B cell (primary cell): ENCODE results near the gene GAREM1. TPM values are rescaled to one million over a fixed set of nuclear protein-coding genes. Genes with fewer than 3 reads are reported as not detected.

ENCODE experiments used
- ATAC-seq: fragments of 200-7000 bp; cut with Tn5 transposase; one replicate; pipeline ENCODE4 v1.10.0; 2021; ENCODE audit warnings: low read depth, mild to moderate bottlenecking, moderate number of reproducible peaks, moderate library complexity
- CTCF ChIA-PET: fragments of 350-600 bp; sonication (Branson Sonifier 250); formaldehyde crosslinking; loops from one replicate; lab custom pipeline; 2021; ENCODE audit warnings: antibody characterized with exemption, inconsistent platforms; lab: Charles Lee
- POLR2A ChIA-PET: fragments of 350-600 bp; sonication (Branson Sonifier 250); formaldehyde crosslinking; loops from one replicate; lab custom pipeline; 2021; ENCODE audit warnings: antibody characterized with exemption; lab: Charles Lee
- DNase-seq: peaks from one replicate; pipeline ENCODE4 v3.0.0; 2013
- H2AFZ ChIP-seq: 2 replicates; pipeline ENCODE4 v1.6.1; 2012; ENCODE audit warnings: mild to moderate bottlenecking, low read depth, low read length; ENCODE audit not compliant: insufficient read depth, poor library complexity, severe bottlenecking
- H3K27ac ChIP-seq, 2 donors: 1 replicate in 1 of 2; 2 replicates in 1 of 2; pipeline ENCODE4 v1.5.1; 2012 to 2013; ENCODE audit warnings: low read length in 2 of 2, mild to moderate bottlenecking in 2 of 2, moderate library complexity in 1 of 2
- H3K27me3 ChIP-seq, 4 experiments: fragments of 200-600 bp in 1 of 4; sonication (generic) in 1 of 4; replicated peaks in 1 of 4; 1 replicate in 2 of 4; 2 replicates in 2 of 4; pipeline versions ENCODE4 v1.6.1 to v1.7.0; 2013 to 2016; ENCODE audit warnings: low read length in 3 of 4, mild to moderate bottlenecking in 2 of 4, mixed read lengths in 1 of 4, moderate library complexity in 1 of 4; ENCODE audit not compliant: insufficient read depth in 4 of 4, control insufficient read depth in 3 of 4; ENCODE audit errors: control extremely low read depth in 1 of 4
- H3K36me3 ChIP-seq, 2 experiments: replicated peaks in 1 of 2; 1 replicate in 1 of 2; 2 replicates in 1 of 2; pipeline versions ENCODE4 v1.6.1 to v1.7.1; 2013; ENCODE audit warnings: low read length in 1 of 2; ENCODE audit not compliant: insufficient read depth in 2 of 2, control insufficient read depth in 1 of 2; ENCODE audit errors: control extremely low read depth in 1 of 2, extremely low read depth in 1 of 2
- H3K4me1 ChIP-seq, 2 donors: fragments of 200-600 bp in 1 of 2; sonication (generic) in 1 of 2; 1 replicate in 1 of 2; 2 replicates in 1 of 2; pipeline versions ENCODE4 v1.5.1 to v1.6.1; 2013 to 2017; ENCODE audit warnings: low read length in 2 of 2; ENCODE audit not compliant: control insufficient read depth in 2 of 2, insufficient read depth in 2 of 2
- H3K4me2 ChIP-seq: replicated peaks from 2 replicates; pipeline ENCODE3; 2012; ENCODE audit warnings: mild to moderate bottlenecking, low read depth, low read length; ENCODE audit not compliant: poor library complexity, severe bottlenecking
- H3K4me3 ChIP-seq, 5 experiments: fragments of 200-600 bp in 1 of 5; sonication (generic) in 1 of 5; 1 replicate in 3 of 5; 2 replicates in 2 of 5; pipeline versions ENCODE4 v1.5.1 to v1.7.0; 2011 to 2016; ENCODE audit warnings: low read length in 4 of 5, mild to moderate bottlenecking in 4 of 5, low read depth in 2 of 5, control low read depth in 1 of 5, moderate library complexity in 1 of 5; ENCODE audit not compliant: insufficient read depth in 1 of 5; ENCODE audit errors: control extremely low read depth in 1 of 5, extremely low read depth in 1 of 5
- H3K79me2 ChIP-seq: fragments of 200-600 bp; sonication (generic); one replicate; pipeline ENCODE4 v1.6.0; 2016; ENCODE audit warnings: low read length; ENCODE audit not compliant: control insufficient read depth, insufficient read depth
- H3K9ac ChIP-seq: fragments of 200-600 bp; sonication (generic); 2 replicates; pipeline ENCODE4 v1.6.1; 2017; ENCODE audit warnings: mild to moderate bottlenecking, low read length, moderate library complexity
- H3K9me3 ChIP-seq, 3 donors: one replicate each; pipeline versions ENCODE4 v1.6.1 to v1.7.1; 2013; ENCODE audit warnings: low read length in 2 of 3; ENCODE audit not compliant: control insufficient read depth in 2 of 3, insufficient read depth in 1 of 3; ENCODE audit errors: control extremely low read depth in 1 of 3
- H4K20me1 ChIP-seq: 2 replicates; pipeline ENCODE4 v1.6.0; 2012; ENCODE audit warnings: mild to moderate bottlenecking, low read length; ENCODE audit not compliant: insufficient read depth, control insufficient read depth, poor library complexity, severe bottlenecking
- H3K27ac Mint-ChIP-seq: one replicate; pipeline ENCODE4 v1.8.0; 2021; ENCODE audit warnings: mixed read lengths
- H3K27me3 Mint-ChIP-seq: one replicate; pipeline ENCODE4 v1.8.0; 2021; ENCODE audit warnings: mixed read lengths
- H3K4me1 Mint-ChIP-seq: one replicate; pipeline ENCODE4 v1.8.0; 2021; ENCODE audit warnings: mixed read lengths
- H3K4me3 Mint-ChIP-seq: one replicate; pipeline ENCODE4 v1.8.0; 2021; ENCODE audit warnings: mixed read lengths
- H3K9me3 Mint-ChIP-seq: one replicate; pipeline ENCODE4 v1.8.0; 2022; ENCODE audit warnings: mixed read lengths; ENCODE audit not compliant: insufficient read depth
- EZH2 ChIP-seq: IDR thresholded peaks from 2 replicates; pipeline ENCODE4 v1.6.1; 2012; ENCODE audit warnings: borderline replicate concordance, low read depth, mild to moderate bottlenecking, moderate library complexity, low read length; ENCODE audit not compliant: insufficient read depth, poor library complexity, severe bottlenecking
- WGBS: methylation state at CpG from one replicate; pipeline ENCODE4 v1.1.5; 2013; ENCODE audit warnings: missing lambda C conversion rate; ENCODE audit not compliant: insufficient coverage; 5-methylcytosine and 5-hydroxymethylcytosine counted together
- intact Hi-C: fragments of 100-400 bp; cut with micrococcal nuclease; formaldehyde crosslinking; loops from one replicate; pipeline ENCODE4 v1.10.0; 2022
- polyA plus RNA-seq: library from polyadenylated mRNA; depleted of rRNA; stranded (reverse); fragments of >200 nt; gene quantifications from 2 replicates; pipeline ENCODE4 v1.2.3, GENCODE V29; 2012
- total RNA-seq, 2 donors: library from RNA; stranded (reverse); fragments of 120-200 nt in 1 of 2; gene quantifications; 1 replicate in 1 of 2; 2 replicates in 1 of 2; pipeline versions ENCODE4 v1.2.3 to v1.2.4, GENCODE V29; 2013 to 2022
- TF ChIP-seq, protein P1 (sequence below): fragments of 200-600 bp; IDR thresholded peaks from one replicate; pipeline ENCODE4 v1.8.0; 2022; ENCODE audit warnings: antibody characterized with exemption, mild to moderate bottlenecking

Gene GAREM1
- total and polyA plus RNA-seq, 2 donors (not counting 1 experiment from before 2014, with no cell fraction given): not detected

DNA sequence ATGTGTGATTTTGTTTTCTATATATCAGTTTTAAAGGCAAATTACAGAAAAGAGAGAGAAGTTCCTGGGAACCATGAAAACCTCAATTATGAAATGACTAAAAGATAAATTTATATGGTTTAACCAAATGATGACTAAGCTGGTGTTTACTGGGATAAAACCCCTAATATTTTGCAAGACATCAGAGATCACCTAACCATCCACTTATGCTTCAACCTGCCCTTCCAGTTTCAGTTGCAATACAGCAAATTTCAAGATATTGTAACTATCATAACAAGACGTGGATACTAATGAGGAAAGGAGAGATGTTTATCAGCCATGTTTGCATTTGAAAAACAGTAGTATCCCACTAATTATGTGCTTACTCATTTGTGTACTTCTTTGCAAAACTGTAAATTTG, 108.2 kb downstream of the GAREM1 start:
- no peak overlapping the region for H3K27ac Mint-ChIP-seq
- no peaks in the 10 kb centered on the region for H3K4me1 Mint-ChIP-seq
- Histone ChIP-seq H3K4me2 (no peak overlapping the region), H3K9me3 (no peaks in the 10 kb centered on the region), H2AFZ (no peak overlapping the region), H3K36me3 (no peaks in the 10 kb centered on the region), H4K20me1 (no peaks in the 10 kb centered on the region), H3K79me2 (no peaks in the 10 kb centered on the region), H3K27ac (no peak overlapping the region), H3K4me3 (no peak overlapping the region), H3K27me3 (no peaks in the 10 kb centered on the region), H3K9ac (no peak overlapping the region), H3K4me1 (no peaks in the 10 kb centered on the region)
- H3K27me3 Mint-ChIP-seq: peaks cover 3% of the 10 kb centered on the region
- intact Hi-C loops: no loop called here
- WGBS: no CpG with 5 or more reads among the region's 1 CpG
- DNase-seq: no peak
- ATAC-seq: no peak
- no peaks in the 10 kb centered on the region for H3K9me3 Mint-ChIP-seq
- TF ChIP-seq EZH2: no peak
- TF ChIP-seq, protein P1, sequence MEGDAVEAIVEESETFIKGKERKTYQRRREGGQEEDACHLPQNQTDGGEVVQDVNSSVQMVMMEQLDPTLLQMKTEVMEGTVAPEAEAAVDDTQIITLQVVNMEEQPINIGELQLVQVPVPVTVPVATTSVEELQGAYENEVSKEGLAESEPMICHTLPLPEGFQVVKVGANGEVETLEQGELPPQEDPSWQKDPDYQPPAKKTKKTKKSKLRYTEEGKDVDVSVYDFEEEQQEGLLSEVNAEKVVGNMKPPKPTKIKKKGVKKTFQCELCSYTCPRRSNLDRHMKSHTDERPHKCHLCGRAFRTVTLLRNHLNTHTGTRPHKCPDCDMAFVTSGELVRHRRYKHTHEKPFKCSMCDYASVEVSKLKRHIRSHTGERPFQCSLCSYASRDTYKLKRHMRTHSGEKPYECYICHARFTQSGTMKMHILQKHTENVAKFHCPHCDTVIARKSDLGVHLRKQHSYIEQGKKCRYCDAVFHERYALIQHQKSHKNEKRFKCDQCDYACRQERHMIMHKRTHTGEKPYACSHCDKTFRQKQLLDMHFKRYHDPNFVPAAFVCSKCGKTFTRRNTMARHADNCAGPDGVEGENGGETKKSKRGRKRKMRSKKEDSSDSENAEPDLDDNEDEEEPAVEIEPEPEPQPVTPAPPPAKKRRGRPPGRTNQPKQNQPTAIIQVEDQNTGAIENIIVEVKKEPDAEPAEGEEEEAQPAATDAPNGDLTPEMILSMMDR: no peak
- no peak overlapping the region for H3K4me3 Mint-ChIP-seq
- CTCF ChIA-PET: no interaction called here
- POLR2A ChIA-PET: no interaction called here

DNA sequence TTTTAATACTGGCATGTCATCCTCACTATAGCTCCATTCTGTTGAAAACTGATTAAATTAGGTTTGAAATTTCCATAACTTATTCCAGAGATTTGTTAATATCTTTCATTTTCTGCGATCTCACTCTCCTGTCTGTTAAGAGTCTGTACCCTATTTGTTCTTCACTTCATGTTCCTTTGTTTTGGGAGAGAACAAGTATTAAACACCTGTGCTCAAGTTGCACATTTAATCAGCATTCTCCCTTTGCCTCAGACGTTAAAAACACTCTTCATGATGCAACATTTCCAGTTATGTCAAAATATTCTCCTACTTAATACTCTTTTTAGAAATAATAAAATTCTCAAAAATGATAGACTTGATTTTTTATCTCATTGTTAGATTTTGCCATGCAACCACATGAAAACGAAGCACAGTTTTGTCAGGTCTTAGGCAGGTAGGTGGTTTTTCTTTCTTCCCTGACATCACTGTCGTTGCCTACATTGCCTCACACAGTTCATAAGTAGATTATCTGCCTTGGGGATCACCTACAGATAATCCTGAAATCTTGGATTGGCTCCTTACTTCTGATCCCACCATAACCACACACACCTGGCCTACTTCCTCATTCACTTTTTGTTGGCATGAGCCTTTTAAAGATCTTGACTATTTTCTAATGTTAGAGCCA, 109.9 kb downstream of the GAREM1 start:
- intact Hi-C loops: no loop called here
- ChIA-PET POLR2A (no interaction called here), CTCF (no interaction called here)
- no peak for TF ChIP-seq EZH2
- TF ChIP-seq, protein P1: no peak
- ATAC-seq (no peak), DNase-seq (no peak)
- H3K27ac Mint-ChIP-seq: no peak overlapping the region
- no peaks in the 10 kb centered on the region for H3K9me3 Mint-ChIP-seq
- H3K4me1 Mint-ChIP-seq: no peaks in the 10 kb centered on the region
- no peak overlapping the region for H3K4me2 ChIP-seq
- no peak overlapping the region for H2AFZ ChIP-seq
- no peaks in the 10 kb centered on the region for H3K36me3 ChIP-seq
- peaks cover 3% of the 10 kb centered on the region for H3K27me3 Mint-ChIP-seq
- H3K4me3 ChIP-seq: no peak overlapping the region
- no CpG with 5 or more reads among the region's 4 CpGs for WGBS
- no peaks in the 10 kb centered on the region for H4K20me1 ChIP-seq
- H3K4me1 ChIP-seq: no peaks in the 10 kb centered on the region
- no peak overlapping the region for H3K9ac ChIP-seq
- H3K4me3 Mint-ChIP-seq: no peak overlapping the region
- no peaks in the 10 kb centered on the region for H3K27me3 ChIP-seq
- no peaks in the 10 kb centered on the region for H3K9me3 ChIP-seq
- no peaks in the 10 kb centered on the region for H3K79me2 ChIP-seq
- no peak overlapping the region for H3K27ac ChIP-seq
